ENCODE data around the gene SELL.
"Not testable (repeated sequence)": the region's sequence is repeated elsewhere in the genome, so short reads cannot be mapped to it uniquely, and the experiment has no call there.

Gene SELL

GRCh38 chr1:169701261-169702005 lies 10.0 kb downstream of the SELL start:
- DNase-seq: no peak

DNA sequence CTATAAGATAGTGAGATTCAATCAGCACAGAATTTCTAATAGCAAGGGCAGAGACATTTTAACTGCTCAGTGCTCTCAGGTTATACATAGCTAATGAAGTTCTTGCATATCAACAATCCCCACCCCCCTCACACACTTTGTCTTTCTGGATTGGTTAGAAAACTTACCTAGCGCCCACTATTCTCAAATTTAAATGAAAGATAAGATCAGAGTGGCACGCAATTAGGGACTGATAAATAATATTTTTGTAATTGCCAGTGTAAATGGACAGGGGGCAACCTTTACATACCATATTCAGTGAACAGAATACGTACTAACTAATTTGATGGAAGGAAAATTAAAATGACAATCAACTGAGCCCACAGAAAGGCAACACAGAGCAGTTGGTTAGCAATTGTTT lies 11.7 kb downstream of the SELL start:
- DNase-seq: no peak

GRCh38 chr1:169698976-169699375 lies 12.4 kb downstream of the SELL start:
- no peak for DNase-seq

DNA sequence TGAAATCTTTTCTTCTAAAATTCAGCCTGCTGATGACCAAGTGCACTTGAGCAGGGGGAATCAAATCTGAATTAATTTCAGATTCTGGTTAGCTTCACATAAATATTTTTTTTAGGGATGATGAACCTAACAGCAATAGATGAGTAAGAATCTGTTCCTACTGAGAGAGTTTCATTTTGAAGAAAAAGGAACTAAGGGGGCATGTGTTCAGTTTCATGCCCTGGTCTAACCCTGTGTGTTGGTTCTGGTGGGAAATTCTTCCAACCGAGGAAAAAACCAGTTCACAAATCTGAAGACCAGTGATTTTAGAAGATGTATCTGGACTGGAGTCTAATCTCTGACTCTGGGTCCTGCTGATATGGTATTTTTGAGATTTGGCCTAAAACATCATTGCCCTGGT lies 13.7 kb downstream of the SELL start:
- DNase-seq: no peak

GRCh38 chr1:169696273-169697100 lies 14.9 kb downstream of the SELL start:
- DNase-seq: no peak

DNA sequence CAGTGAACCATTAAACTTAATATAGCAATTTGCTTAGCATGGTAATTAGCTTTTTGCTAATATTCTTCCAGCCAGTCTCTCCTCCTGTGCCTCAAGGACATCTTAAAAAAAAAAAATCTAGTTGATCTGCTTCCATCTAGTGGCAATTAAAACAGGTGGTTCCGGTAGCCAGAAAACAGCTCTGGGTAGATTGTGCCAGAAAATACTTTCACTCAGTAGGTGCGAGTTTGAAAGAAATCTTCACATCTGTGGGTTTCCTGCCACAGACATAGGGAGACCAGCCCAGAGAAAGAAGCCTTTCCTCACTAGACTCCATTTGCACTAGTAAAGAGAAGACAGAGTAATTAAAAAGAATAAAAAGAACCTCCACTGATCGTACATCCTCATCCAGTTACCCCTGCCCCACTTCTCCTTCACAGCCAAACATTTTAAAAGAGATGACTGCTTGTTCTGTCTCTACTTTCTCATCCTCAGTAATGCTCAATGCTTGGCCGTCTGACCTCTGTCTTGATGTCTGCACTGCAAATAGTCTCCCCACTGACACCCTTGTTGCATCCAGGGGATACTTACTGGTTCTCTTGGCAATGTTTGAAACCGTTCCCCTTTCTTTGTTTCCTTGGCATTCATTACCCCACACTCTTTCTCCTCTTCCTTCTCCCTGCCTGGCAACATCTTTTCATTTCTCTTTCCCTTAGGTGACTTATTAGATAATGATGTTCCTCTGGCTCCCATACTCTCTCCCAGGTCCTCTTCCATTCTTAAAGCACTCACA lies 16.9 kb downstream of the SELL start:
- DNase-seq: no peak

DNA sequence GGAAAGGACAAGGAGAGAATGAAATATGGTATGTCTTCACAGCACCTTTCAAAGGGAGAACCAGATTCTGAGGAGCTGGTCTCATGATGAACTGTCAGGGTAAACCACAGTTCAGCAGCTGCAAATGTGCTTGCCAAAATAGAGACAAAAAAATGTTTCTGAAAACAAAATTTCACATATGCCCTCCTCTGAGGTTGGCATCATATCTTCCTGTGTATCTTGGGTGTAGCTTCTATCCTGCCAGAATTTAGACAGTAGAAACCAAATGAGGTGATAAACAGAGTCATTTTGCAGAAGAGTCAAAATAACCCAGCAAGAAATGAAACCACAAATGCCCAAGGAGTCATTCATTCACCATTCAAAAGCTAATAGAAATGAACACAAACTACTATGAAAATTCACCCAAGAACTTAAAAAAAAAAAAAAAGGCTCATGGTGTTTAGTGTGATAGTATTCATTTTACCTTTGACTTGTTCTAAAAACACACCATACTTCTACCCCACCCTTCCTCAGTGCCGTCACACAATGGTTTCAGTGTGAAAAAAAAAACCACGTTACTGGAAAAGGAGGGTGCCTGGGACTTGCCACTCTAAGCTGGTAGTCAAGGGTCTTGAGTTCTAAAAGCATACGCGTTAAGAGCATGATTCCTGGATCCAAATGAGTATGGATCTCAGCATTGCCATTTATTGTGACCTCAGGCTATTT lies 18.5 kb downstream of the SELL start:
- no peak for DNase-seq

DNA sequence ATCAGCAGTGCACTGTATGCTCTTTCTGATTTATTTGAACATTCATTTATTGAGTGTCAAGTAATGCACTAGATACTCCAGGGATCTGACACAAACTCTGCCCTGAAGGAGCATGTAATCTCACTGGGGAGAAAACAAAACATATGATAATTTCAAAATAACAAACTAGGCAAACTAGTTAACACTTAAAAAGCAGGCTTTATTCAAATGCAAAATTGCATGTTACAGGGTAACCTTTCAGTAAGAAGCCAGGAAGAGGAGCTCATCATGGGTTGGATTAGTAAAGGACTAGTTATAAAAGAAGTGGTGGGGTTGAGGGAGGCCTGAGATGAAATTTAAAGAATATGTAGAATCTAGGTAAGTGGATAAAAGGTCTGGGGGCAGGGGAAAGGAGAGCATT lies 20.9 kb downstream of the SELL start:
- DNase-seq: no peak

- no peak for DNase-seq
Measured at GRCh38 chr1:169689395-169689794, 22.0 kb downstream of the SELL start.

GRCh38 chr1:169688377-169688776 lies 23.0 kb downstream of the SELL start:
- not testable (repeated sequence) for DNase-seq

- no peak for DNase-seq
Measured at GRCh38 chr1:169683661-169684060, 27.8 kb downstream of the SELL start.

- DNase-seq: not testable (repeated sequence)
Measured at GRCh38 chr1:169683168-169683567, 28.3 kb downstream of the SELL start.

- no peak for DNase-seq
Measured at GRCh38 chr1:169682071-169682470, 29.3 kb downstream of the SELL start.

DNA sequence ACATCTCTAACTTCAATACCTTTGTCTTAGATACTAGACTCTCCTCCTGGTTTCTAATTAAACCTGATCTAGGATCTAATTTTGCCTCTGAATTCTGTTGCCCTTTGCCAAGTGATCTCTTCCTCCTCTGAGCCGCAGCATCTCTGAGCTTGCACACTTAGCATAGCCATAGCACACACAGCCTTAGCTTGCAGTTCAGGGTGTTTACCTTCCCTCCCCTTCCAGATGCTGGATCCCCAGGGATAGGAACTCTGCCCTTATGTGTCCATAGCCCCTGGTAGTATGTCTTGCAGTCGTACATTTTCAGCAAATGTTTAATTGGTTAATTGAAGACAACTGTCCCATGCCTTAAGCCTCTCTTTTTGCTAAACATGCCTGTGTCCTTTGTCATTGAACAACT lies 30.3 kb downstream of the SELL start:
- no peak for DNase-seq

DNA sequence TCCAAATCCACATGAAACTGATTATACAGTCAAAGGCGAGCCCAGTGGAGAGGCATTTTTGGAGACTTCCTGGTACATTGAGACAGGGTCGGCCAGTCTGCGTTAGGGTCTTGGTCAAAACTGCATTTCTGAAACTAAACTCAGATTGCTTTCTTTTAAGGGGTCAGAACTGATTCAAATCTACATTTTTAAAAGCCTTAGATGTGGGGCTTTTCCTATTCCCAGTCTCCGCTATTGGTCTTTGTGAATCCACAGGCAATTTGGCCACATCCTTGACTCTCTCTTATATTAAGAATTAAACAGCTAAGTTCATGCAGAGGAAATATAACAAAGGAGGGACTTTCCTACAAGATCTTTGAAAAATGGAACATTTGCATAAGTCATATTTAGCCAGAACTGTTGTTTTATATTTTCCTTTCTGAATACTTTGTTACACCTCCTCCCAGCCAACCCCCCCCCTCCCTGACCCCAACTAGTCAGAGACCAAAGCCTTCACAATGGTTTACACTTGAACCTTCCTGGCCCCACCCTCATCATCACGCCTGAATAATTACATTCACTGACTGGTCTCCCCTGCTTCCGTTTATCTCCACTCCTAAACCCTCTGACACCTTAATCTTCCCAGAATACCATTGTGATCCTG lies 30.9 kb downstream of the SELL start:
- no peak for DNase-seq

- DNase-seq: no peak
Measured at GRCh38 chr1:169679692-169680091, 31.7 kb downstream of the SELL start.

DNA sequence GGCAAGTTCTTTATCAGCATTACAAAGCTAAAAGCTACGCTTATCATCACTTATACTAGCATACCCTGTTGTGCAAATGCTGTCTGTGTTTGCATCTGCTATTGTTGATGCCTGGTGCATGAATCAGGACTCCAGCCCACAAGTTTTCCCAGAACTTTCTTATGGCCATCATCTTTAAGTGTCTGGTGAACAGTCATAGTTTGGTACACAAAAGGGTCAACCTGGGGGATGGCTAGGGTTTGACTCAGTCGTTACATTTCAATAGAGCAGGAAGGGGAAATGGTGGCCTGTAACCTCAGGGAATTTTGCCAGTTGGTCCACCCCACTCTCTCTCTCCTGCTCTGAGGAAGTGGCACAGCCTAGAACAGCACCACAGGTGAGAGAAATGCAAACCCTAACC lies 35.4 kb downstream of the SELL start:
- no peak for DNase-seq

DNA sequence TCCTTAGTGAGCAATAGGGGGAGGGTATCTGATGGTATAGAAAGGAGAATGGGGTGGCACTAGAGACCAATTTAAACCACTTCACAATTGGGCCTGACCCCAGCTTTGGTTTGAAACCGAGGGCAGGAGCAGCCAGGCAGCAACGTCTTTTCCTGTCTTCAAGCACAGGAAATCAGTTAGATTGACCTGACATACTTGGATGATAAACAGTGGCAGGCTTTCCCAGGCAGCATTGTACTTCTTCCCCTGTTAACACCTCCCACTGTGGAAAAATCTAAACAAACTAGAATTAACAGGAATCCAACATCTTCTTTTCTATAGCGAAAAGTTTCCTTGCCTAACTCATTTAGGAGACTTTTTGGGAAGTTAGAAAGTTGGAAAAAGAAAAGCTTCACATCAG lies 40.6 kb downstream of the SELL start:
- no peak for DNase-seq

- DNase-seq: not testable (repeated sequence)
Measured at GRCh38 chr1:169670244-169670643, 41.2 kb downstream of the SELL start.

DNA sequence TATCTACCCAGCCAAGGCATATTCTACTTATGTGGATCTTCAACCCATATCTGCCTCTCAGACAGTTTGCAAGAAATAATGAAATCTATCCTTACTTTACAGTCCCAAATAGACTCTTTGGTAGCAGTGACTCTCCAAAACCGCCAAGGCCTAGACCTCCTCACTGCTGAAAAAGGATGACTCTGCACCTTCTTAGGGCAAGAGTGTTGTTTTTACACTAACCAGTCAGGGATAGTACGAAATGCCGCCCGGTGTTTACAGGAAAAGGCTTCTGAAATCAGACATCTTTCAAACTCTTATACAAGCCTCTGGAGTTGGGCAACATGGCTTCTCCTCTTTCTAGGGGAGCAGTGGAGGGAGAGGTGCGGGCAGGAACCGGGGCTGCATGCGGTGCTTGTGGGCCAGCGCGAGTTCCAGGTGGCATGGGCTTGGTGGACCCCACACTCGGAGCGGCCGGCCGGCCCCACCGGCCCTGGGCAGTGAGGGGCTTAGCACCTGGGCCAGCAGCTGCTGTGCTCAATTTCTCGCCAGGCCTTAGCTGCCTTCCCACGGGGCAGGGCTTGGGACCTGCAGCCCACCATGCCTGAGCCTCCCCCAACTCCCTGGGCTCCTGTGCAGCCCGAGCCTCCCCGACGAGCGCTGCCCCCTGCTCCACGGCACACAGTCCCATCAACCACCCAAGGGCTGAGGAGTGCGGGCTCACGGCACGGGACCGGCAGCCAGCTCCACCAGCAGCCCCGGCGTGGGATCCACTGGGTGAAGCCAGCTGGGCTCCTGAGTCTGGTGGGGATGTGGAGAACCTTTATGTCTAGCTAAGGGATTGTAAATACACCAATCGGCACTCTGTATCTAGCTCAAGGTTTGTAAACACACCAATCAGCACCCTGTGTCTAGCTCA lies 43.5 kb downstream of the SELL start:
- not testable (repeated sequence) for DNase-seq

GRCh38 chr1:169667227-169667639 lies 44.2 kb downstream of the SELL start:
- not testable (repeated sequence) for DNase-seq

Data from effector CD8-positive, alpha-beta T cell (primary cell).